ENCODE measurements around the gene GALK2. TPM values are rescaled to one million over a fixed set of nuclear protein-coding genes. Genes with fewer than 3 reads are reported as not detected.
"Not testable (repeated sequence)": the region's sequence is repeated elsewhere in the genome, so short reads cannot be mapped to it uniquely, and the experiment has no call there.

Gene GALK2
- total RNA-seq, 1 donor from 2014 or later: 10.0 TPM

- Histone ChIP-seq H3K4me1 (no peaks in the 10 kb centered on the region), H3K4me3 (no peak overlapping the region), H3K36me3 (no peaks in the 10 kb centered on the region), H3K9me3 (no peaks in the 10 kb centered on the region), H3K27me3 (no peaks in the 10 kb centered on the region), H3K27ac (no peak overlapping the region)
- no peak for DNase-seq (ENCODE audit: low spot score in 2 of 2)
- TF ChIP-seq, protein P1, sequence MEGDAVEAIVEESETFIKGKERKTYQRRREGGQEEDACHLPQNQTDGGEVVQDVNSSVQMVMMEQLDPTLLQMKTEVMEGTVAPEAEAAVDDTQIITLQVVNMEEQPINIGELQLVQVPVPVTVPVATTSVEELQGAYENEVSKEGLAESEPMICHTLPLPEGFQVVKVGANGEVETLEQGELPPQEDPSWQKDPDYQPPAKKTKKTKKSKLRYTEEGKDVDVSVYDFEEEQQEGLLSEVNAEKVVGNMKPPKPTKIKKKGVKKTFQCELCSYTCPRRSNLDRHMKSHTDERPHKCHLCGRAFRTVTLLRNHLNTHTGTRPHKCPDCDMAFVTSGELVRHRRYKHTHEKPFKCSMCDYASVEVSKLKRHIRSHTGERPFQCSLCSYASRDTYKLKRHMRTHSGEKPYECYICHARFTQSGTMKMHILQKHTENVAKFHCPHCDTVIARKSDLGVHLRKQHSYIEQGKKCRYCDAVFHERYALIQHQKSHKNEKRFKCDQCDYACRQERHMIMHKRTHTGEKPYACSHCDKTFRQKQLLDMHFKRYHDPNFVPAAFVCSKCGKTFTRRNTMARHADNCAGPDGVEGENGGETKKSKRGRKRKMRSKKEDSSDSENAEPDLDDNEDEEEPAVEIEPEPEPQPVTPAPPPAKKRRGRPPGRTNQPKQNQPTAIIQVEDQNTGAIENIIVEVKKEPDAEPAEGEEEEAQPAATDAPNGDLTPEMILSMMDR (IDR thresholded peaks at IDR 0.05): no peak
- intact Hi-C loops (cut with DNase I): no loop called here
Measured at GRCh38 chr15:49164865-49165264, 5.2 kb upstream of the GALK2 start.

- Histone ChIP-seq H3K4me3 (no peak overlapping the region), H3K27me3 (no peaks in the 10 kb centered on the region), H3K27ac (no peak overlapping the region), H3K9me3 (no peaks in the 10 kb centered on the region), H3K4me1 (peaks cover 0 to 7% of the 10 kb centered on the region in 2 donors), H3K36me3 (no peaks in the 10 kb centered on the region)
- intact Hi-C loops (cut with DNase I): no loop called here
- TF ChIP-seq, protein P1 (IDR thresholded peaks at IDR 0.05): no peak
- DNase-seq (ENCODE audit: low spot score in 2 of 2): no peak
Measured at GRCh38 chr15:49168016-49168415, 2.0 kb upstream of the GALK2 start.

GRCh38 chr15:49171790-49172189 is 1.7 kb downstream of the GALK2 start:
- Histone ChIP-seq H3K4me3 (no peak overlapping the region), H3K36me3 (no peaks in the 10 kb centered on the region), H3K27me3 (no peaks in the 10 kb centered on the region), H3K9me3 (no peaks in the 10 kb centered on the region), H3K4me1 (peaks cover 0 to 7% of the 10 kb centered on the region in 2 donors), H3K27ac (no peak overlapping the region)
- intact Hi-C loops (cut with DNase I): no loop called here
- TF ChIP-seq, protein P1 (IDR thresholded peaks at IDR 0.05): no peak
- DNase-seq (ENCODE audit: low spot score in 2 of 2): no peak

DNA sequence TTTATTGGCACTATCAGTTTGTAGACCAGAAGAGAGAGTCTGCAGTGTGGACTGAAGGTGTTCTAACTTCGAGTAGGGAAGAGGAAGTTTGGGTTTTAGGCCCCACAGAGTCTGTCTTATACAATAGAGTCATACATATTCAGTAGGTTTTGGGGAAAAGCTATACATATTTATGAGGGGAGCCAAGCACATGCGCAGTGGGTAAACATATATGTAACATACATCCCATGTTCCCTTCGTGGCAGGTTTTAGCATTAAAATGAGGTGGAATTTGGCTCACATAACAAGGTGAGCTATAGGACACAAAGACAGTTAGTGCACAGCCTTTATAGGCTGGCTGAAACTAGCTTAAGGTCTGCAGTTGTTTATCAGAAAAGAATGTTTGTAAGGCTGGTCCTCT is 4.9 kb downstream of the GALK2 start:
- no peak overlapping the region for H3K4me3 ChIP-seq
- intact Hi-C loops (cut with DNase I): no loop called here
- H3K27me3 ChIP-seq: no peaks in the 10 kb centered on the region
- H3K9me3 ChIP-seq: no peaks in the 10 kb centered on the region
- peaks cover 0 to 7% of the 10 kb centered on the region in 2 donors for H3K4me1 ChIP-seq
- no peak for DNase-seq (ENCODE audit: low spot score in 2 of 2)
- TF ChIP-seq, protein P1 (IDR thresholded peaks at IDR 0.05): no peak
- no peaks in the 10 kb centered on the region for H3K36me3 ChIP-seq
- H3K27ac ChIP-seq: no peak overlapping the region

DNA sequence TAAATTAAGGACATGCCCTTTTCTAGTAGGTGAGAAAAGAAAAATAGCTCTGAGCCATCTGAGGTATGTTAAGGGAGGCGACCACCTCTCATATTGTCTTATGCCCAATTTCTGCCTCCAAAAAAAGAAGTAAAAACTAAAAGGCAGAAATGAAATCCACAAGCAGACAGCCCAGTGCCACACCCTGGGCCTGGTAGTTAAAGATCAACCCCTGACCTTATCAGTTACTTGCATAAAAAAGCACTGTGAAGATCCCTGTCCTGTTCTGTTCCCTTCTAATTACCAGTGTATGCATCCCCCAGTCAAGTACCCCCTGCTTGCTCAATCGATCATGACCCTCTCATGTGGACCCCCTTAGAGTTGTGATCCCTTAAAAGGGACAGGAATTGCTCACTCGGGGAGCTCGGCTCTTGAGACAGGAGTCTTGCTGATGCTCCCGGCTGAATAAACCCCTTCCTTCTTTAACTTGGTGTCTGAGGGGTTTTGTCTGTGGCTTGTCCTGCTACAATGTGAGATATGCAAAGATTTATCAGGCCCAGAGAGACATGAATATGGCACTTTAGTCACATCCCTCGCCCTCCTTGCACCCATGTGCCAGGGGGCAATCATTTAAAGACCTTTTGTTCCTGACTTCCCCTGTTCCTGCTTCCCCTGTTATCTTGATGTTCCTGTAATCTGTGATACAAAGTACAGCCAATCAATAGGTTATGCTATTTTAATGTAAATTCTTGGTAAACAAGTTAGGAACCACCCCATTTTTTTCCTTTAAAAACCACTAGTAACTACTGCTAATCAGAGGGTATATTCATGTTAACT is 5.7 kb downstream of the GALK2 start:
- H3K27ac ChIP-seq; intact Hi-C loops (cut with DNase I); H3K9me3 ChIP-seq; H3K27me3 ChIP-seq; H3K4me1 ChIP-seq; DNase-seq (ENCODE audit: low spot score in 2 of 2); H3K4me3 ChIP-seq; H3K36me3 ChIP-seq: not testable (repeated sequence)

DNA sequence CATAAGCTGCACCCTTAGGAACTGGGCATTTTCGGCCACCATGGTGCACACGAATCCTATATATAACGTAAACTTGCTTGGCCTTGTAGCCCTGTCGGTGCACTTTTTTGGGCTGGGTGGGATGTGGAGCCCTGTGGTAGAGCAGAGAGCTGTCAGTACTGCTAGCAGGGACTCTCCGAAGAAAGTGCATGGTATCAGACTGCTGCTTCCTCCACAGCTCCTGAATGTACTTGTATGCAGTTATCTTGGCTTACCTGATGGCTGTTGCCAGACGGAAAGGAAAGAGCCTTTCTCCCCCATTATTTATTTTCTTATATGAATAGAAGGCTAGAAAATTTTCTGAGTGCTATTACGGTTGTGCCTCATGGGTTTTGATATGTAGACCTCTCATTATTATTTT is 8.4 kb downstream of the GALK2 start:
- Histone ChIP-seq H3K27me3 (no peaks in the 10 kb centered on the region), H3K4me3 (no peak overlapping the region), H3K27ac (no peak overlapping the region), H3K4me1 (no peaks in the 10 kb centered on the region), H3K9me3 (no peaks in the 10 kb centered on the region), H3K36me3 (no peaks in the 10 kb centered on the region)
- intact Hi-C loops (cut with DNase I): no loop called here
- DNase-seq (ENCODE audit: low spot score in 2 of 2): no peak
- TF ChIP-seq, protein P1 (IDR thresholded peaks at IDR 0.05): no peak
